ENCODE results near the gene EDDM3A.

- TF ChIP-seq POLR2A (IDR thresholded peaks at IDR 0.05; ENCODE audit: low read depth, low read length) = no peak
- TF ChIP-seq CTCF (conservative IDR thresholded peaks at IDR 0.05; ENCODE audit: low read depth, low read length) = no peak
- TF ChIP-seq SMC3 (IDR thresholded peaks at IDR 0.05; ENCODE audit: low read depth, low read length) = no peak
- TF ChIP-seq RFX5 (IDR thresholded peaks at IDR 0.05; ENCODE audit: low read depth, low read length) = no peak
- no peak for TF ChIP-seq MXI1 (IDR thresholded peaks at IDR 0.05; ENCODE audit: borderline replicate concordance, low read depth, low read length)
- no peak for TF ChIP-seq MAZ (IDR thresholded peaks at IDR 0.05; ENCODE audit: borderline replicate concordance, low read depth, low read length)
- no peak for TF ChIP-seq RCOR1 (IDR thresholded peaks at IDR 0.05; ENCODE audit: insufficient replicate concordance, low read length)
Measured at GRCh38 chr14:20723488-20723887, 22.2 kb upstream of the EDDM3A start.

Data from IMR-90 (cell line).